Bronchial epithelial cell (primary cell): ENCODE measurements around the gene C12orf54. TPM values are rescaled to one million over a fixed set of nuclear protein-coding genes. Genes with fewer than 3 reads are reported as not detected.
"Not testable (repeated sequence)": the region's sequence is repeated elsewhere in the genome, so short reads cannot be mapped to it uniquely, and the experiment has no call there.

Experiments used
- DNase-seq: peaks from one replicate; pipeline ENCODE4 v3.0.0-alpha.2; 2010; ENCODE audit warnings: low read depth
- FAIRE-seq: peaks from 2 replicates; lab custom pipeline; 2011; peaks lifted over from hg19 to GRCh38; lab: Jason Lieb, UNC
- H3K27me3 ChIP-seq: 2 replicates; pipeline ENCODE4 v1.5.1; 2011; ENCODE audit warnings: low read length; ENCODE audit not compliant: control insufficient read depth, insufficient read depth
- H3K36me3 ChIP-seq: 2 replicates; pipeline ENCODE4 v1.5.1; 2011; ENCODE audit warnings: low read length; ENCODE audit not compliant: control insufficient read depth, insufficient read depth
- H3K4me3 ChIP-seq: 2 replicates; pipeline ENCODE4 v1.5.1; 2011; ENCODE audit warnings: mild to moderate bottlenecking, low read depth, low read length, control low read depth
- CTCF ChIP-seq: IDR thresholded peaks from 2 replicates; pipeline ENCODE4 v1.5.1; 2011; ENCODE audit warnings: mild to moderate bottlenecking, moderate library complexity, low read length, control low read depth, inconsistent platforms; ENCODE audit not compliant: insufficient read depth, severe bottlenecking
- total RNA-seq: library from RNA; depleted of rRNA; stranded (reverse); fragments of >200 nt; gene quantifications from 2 replicates; pipeline ENCODE4 v1.2.1, GENCODE V29; 2014

Gene C12orf54
- total RNA-seq: 0.53 and 6.7 TPM in 2 replicates

GRCh38 chr12:48482198-48482597 lies at the start of gene C12orf54:
C12orf54 (plus strand) TSS chr12:48482498; CDS start chr12:48483297, 799 bp downstream.
- Histone ChIP-seq H3K27me3 (no peaks in the 10 kb centered on the region), H3K36me3 (no peaks in the 10 kb centered on the region), H3K4me3 (no peak within 1 kb of the TSS)
- DNase-seq (no peak), FAIRE-seq (no peak)
- no peak for TF ChIP-seq CTCF

- not testable (repeated sequence) for H3K27me3 ChIP-seq, H3K4me3 ChIP-seq, H3K36me3 ChIP-seq, FAIRE-seq, DNase-seq
These were observed 48.3 kb upstream of the C12orf54 start for GRCh38 chr12:48434016-48434415.

GRCh38 chr12:48441069-48441468 lies 41.2 kb upstream of the C12orf54 start:
- DNase-seq (no peak), FAIRE-seq (no peak)
- Histone ChIP-seq H3K27me3 (no peaks in the 10 kb centered on the region), H3K36me3 (no peaks in the 10 kb centered on the region), H3K4me3 (no peak overlapping the region)
- no peak for TF ChIP-seq CTCF

- no peak for FAIRE-seq
- DNase-seq: no peak
- no peak for TF ChIP-seq CTCF
- Histone ChIP-seq H3K36me3 (no peaks in the 10 kb centered on the region), H3K27me3 (no peaks in the 10 kb centered on the region), H3K4me3 (no peak overlapping the region)
These were observed 40.0 kb upstream of the C12orf54 start for GRCh38 chr12:48442179-48442847.

GRCh38 chr12:48445538-48445937 lies 36.8 kb upstream of the C12orf54 start:
- DNase-seq (no peak), FAIRE-seq (no peak)
- peaks cover 3% of the 10 kb centered on the region for H3K27me3 ChIP-seq
- TF ChIP-seq CTCF: no peak
- H3K36me3 ChIP-seq: no peaks in the 10 kb centered on the region
- H3K4me3 ChIP-seq: no peak overlapping the region

GRCh38 chr12:48446161-48446776 lies 36.0 kb upstream of the C12orf54 start:
- DNase-seq: peak; percentile 41
- FAIRE-seq: no peak
- peaks cover 3% of the 10 kb centered on the region for H3K27me3 ChIP-seq
- H3K36me3 ChIP-seq: no peaks in the 10 kb centered on the region
- no peak overlapping the region for H3K4me3 ChIP-seq
- no peak for TF ChIP-seq CTCF
